HEK293 (cell line): ENCODE measurements around the gene ANKRD11.

Experiments used
- CTCF ChIP-seq: fragments of 450-650 bp; formaldehyde crosslinking; IDR thresholded peaks from 2 replicates; pipeline ENCODE4 v1.5.1; 2016; ENCODE audit warnings: missing biosample characterization, missing genetic modification characterization
- KLF9 ChIP-seq: fragments of 450-650 bp; formaldehyde crosslinking; IDR thresholded peaks from 2 replicates; pipeline ENCODE4 v1.5.1; 2016; ENCODE audit warnings: missing biosample characterization, missing genetic modification characterization, low read depth
- REST ChIP-seq: fragments of 450-650 bp; formaldehyde crosslinking; IDR thresholded peaks from 2 replicates; pipeline ENCODE4 v1.5.1; 2016; ENCODE audit warnings: missing biosample characterization, missing genetic modification characterization
- SALL2 ChIP-seq: fragments of 450-650 bp; formaldehyde crosslinking; IDR thresholded peaks from 2 replicates; pipeline ENCODE4 v1.5.0; 2017; ENCODE audit warnings: missing biosample characterization, mild to moderate bottlenecking, missing genetic modification characterization, borderline replicate concordance
- SETDB1 ChIP-seq: IDR thresholded peaks from one replicate; pipeline ENCODE4 v1.6.1; 2017; ENCODE audit warnings: mild to moderate bottlenecking, low read length, moderate library complexity, mixed read lengths; ENCODE audit not compliant: insufficient read length
- SP2 ChIP-seq: fragments of 450-650 bp; formaldehyde crosslinking; IDR thresholded peaks from 2 replicates; pipeline ENCODE4 v1.5.1; 2016; ENCODE audit warnings: missing biosample characterization, missing genetic modification characterization
- ZNF621 ChIP-seq: fragments of 450-650 bp; formaldehyde crosslinking; IDR thresholded peaks from 2 replicates; pipeline ENCODE4 v1.5.1; 2017; ENCODE audit warnings: missing biosample characterization, missing genetic modification characterization
- ZNF639 ChIP-seq: fragments of 450-650 bp; formaldehyde crosslinking; IDR thresholded peaks from 2 replicates; pipeline ENCODE4 v1.5.1; 2016; ENCODE audit warnings: missing biosample characterization, missing genetic modification characterization
- ZNF768 ChIP-seq: fragments of 450-650 bp; formaldehyde crosslinking; IDR thresholded peaks from 2 replicates; pipeline ENCODE4 v1.5.1; 2018; ENCODE audit warnings: missing biosample characterization, mild to moderate bottlenecking, missing genetic modification characterization
- ZSCAN18 ChIP-seq: fragments of 450-650 bp; formaldehyde crosslinking; IDR thresholded peaks from 2 replicates; pipeline ENCODE4 v1.5.1; 2016; ENCODE audit warnings: missing biosample characterization, missing genetic modification characterization

- TF ChIP-seq REST (no peak), ZNF621 (no peak), CTCF (tag by site-specific recombination) (no peak), ZSCAN18 (tag by site-specific recombination) (no peak), ZNF768 (tag by site-specific recombination) (no peak), ZNF639 (no peak), KLF9 (no peak), SP2 (tag by site-specific recombination) (no peak), SETDB1 (no peak), SALL2 (tag by site-specific recombination) (no peak)
Observed at GRCh38 chr16:89303617-89304016, 186.7 kb downstream of the ANKRD11 start.
